ENCODE results near the gene DYDC1.
"Not testable (repeated sequence)": the region's sequence is repeated elsewhere in the genome, so short reads cannot be mapped to it uniquely, and the experiment has no call there.

DYDC1 gene

GRCh38 chr10:80333983-80334382 is 22.6 kb downstream of the DYDC1 start:
- no peak for DNase-seq

DNA sequence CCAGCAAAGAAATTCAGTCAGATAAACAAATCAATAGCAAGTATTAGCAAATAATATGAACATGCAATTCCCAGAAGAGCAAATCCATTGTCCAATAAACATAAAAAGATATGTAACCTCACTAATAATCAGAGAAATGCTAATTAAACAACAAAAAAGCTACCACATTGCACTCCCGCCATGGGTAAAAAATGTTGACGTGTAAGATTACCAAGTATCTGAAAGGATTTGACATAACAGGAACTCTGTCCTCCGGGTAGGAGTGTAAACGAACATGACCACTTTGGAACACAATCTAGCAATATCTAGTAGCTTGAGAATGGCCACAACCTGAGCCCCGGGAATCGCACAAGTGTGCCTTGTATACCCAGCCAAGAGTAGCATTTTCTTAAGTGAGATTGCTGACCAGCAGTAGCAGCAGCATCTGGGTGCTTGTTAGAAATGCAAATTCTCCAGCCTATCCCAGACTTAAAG is 31.6 kb downstream of the DYDC1 start:
- DNase-seq: no peak

DNA sequence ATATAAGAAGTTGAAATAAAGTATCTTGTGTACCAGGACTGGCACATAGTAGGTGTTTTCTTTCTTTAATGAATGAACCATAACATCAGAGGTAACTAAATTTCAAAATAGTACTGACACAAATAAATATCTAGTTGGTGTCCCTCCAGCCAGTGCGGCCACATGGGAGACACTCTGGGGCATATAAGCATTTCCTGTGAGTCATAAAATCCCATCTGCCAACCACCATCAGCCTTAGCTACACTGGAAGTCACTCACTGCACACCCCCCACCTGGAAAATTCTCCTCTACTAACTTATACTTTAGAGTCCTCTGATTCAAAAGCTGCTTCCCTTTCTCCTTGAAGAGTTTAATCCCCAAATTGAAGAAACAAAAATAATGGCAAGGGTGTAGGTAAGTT is 32.5 kb downstream of the DYDC1 start:
- DNase-seq: peak; percentile 30 to 50

- no peak for DNase-seq
Observed at GRCh38 chr10:80323311-80323710, 33.2 kb downstream of the DYDC1 start.

GRCh38 chr10:80322711-80323110 is 33.8 kb downstream of the DYDC1 start:
- DNase-seq: no peak

GRCh38 chr10:80322158-80322557 is 34.4 kb downstream of the DYDC1 start:
- no peak for DNase-seq

- DNase-seq: no peak
Observed at GRCh38 chr10:80321183-80321582, 35.4 kb downstream of the DYDC1 start.

DNA sequence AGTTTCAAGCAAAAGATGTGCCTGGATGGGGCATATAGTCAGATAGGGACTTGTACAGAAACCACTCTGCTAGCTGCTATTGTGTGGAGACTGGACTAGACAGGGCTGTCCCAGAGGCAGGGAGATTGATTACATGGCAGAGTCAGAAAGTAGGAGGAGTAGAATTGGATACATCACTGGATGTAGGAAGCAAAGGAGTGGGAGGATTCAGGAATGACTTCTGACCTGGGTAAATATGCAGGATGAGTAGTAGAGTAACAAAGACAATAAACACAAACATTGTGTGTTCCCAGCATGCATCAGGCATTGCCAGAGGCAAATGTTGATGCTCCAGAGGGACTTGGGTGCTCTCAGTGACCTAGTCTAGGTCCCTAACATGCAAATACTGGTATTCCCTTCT is 36.2 kb downstream of the DYDC1 start:
- no peak for DNase-seq

DNA sequence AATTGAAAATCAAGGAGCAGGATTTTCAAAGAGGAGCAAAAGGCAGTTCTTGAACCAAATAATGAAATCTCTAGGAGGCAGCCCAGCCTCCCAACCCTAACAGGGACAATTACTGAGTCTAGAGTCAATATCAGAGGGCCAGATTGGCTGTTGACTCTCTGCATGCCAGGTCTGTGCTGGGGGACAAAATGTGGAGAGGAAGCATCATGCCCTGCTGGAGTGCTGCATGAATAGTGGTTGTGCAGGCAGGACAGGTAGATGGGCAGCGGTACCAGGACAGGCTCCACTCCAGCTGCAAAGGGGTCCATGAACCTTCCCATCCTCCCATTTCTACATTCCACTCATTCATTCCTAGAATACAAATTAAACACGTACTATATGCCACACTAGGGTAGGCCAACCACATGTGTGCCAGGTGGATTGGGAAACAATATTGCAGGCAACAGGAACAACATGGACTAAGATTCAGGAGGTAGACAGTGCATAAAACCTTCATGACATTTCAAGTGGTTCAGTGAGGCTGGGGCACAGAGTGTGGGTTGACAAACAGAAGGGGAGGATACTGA is 36.7 kb downstream of the DYDC1 start:
- no peak for DNase-seq

DNA sequence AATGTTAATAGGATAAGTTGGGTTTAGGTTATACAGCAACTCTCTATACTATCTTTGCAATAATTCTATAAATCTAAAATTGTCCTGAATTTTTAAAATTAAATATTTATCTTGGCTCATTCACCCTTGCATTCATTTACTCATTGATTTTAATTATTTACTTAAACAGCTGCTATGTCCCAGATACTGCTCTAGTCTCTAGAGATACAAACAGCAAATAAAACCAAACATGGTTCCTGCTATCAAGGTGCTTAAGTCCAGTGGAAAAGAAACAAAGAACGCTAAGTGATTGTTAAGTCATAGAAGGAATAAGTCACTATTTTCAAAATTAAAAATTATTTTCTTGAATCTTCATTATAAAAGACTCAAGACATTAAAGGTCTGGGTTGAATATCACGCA is 37.2 kb downstream of the DYDC1 start:
- DNase-seq: no peak

DNA sequence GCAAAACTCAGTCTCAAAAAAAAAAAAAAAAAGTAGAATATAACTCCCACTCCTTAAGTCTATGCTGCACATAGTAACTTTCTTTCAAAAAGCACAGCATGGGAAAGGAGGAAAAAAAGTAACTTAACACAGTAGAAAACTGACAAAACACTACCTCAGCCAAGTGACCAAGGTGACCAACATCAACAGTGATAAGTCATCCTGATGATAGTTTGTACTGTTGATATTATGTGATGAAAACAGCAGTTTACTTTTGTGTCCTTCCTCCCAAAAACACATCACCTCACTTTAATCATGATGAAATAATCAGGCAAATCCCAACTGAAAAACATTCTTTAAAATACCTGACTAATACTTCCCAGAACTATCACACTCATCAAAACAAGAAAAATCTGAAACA is 37.8 kb downstream of the DYDC1 start:
- DNase-seq: no peak

DNA sequence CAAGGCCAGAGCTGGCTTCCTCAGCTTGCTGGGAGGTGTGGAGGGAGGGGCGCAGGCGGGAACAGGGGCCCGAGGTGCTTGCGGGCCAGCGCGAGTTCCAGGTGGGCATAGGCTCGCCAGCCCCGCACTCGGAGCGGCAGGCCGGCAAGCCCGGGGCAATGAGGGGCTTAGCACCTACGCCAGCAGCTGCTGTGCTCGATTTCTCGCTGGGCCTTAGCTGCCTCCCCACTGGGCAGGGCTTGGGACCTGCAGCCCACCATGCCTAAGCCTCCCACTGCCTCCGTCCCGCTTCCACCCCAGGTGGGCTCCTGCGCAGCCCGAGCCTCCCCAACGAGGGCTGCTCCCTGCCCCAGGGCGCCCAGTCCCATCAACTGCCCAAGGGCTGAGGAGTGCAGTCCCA is 41.2 kb downstream of the DYDC1 start:
- DNase-seq: no peak

GRCh38 chr10:80313523-80313922 is 43.0 kb downstream of the DYDC1 start:
- no peak for DNase-seq

DNA sequence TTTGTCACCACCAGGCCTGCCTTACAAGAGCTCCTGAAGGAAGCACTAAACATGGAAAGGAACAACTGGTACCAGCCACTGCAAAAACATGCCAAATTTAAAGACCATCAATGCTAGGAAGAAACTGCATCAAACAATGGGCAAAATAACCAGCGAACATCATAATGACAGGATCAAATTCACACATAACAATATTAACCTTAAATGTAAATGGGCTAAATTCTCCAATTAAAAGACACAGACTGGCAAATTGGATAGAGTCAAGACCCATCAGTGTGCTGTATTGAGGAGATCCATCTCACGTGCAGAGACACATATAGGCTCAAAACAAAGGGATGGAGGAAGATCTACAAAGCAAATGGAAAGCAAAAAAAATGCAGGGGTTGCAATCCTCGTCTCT is 50.6 kb downstream of the DYDC1 start:
- not testable (repeated sequence) for DNase-seq

GRCh38 chr10:80296942-80297341 is 59.6 kb downstream of the DYDC1 start:
- DNase-seq: no peak

DNA sequence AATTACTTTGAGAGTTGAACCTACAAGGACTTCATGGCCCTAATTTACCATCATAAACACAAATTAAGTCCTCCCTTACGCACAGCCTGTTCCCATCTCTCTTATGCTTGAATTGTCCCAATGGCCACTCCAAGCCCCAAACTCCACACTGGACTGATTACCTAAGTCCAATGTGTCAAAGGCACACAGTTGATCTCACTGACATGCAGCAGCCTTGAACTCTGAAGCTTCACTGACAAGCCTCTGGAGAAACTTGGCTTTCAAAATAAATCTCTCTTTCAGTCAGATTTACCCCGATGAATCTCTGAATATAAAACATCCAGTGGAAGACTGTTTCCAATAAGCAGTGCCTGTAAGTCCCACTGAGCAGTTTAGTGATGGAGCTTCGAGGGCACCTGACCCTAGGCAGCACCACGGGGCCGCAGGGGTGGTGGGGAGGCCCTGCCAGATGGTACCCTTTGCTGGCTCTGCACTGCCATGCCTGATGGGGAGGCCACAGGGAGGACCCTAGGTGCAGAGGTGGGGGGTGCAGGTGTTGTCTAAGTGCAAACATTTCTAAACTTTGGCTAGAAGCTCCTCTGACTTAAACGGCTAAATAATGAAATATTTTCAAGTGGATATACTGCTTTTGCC is 63.8 kb downstream of the DYDC1 start:
- DNase-seq: no peak

DNA sequence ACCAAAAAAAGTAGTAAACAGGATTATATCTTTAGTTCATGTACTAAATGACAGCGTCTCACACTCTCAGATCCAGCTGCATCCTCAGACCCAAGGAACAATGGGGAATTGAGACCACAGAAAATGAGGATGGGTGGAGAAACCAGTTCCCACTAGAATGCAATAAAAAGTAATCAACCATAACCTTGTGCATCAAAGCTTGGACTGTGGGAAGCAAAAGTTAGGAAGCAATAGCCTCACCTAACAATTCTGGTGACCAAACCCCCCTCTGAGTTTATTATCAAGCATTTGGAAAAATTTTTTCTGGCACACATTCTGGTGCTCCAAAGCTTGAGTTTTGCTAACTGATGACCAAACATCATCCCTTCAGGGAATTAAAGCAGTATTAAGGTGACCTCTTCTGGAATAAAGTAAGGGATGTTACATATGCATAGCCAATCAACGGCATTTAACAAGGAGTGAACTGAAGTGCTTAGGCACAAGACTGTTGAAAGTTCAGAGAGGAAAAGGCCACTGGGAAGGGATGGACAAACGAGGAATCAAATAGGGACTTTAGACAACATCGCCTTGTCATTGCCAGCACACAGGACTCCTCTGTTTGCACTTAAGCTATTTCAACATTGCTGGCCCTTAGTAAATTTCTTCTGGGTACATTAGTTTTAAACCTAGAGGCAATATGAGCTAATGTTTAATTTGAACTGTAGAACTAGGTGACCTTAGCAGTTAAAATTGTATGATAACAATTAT is 65.9 kb downstream of the DYDC1 start:
- DNase-seq: no peak

- DNase-seq: no peak
Observed at GRCh38 chr10:80289451-80290287, 66.9 kb downstream of the DYDC1 start, which contains the start of gene MAT1A. TSS of gene MAT1A (minus strand) at chr10:80289658. CDS start at chr10:80289423, 235 bp downstream.

DNA sequence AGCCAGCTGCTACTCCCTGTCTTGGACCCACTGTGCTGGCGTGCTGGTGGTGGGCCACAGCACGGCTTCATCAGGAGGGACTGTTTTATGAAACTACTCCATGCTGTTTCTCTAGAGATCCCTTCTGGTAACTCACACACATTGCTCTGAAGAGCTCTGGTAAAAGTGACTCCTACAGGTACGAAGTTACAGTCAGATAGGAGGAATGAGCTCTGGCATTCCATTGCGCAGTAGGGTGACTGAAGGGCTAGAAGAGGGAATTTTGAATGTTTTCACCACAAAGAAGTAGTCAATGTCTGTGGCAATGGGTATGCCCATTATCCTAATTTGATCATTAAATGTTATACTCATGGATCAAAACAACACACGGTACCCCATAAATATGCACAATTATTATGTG is 67.7 kb downstream of the DYDC1 start:
- DNase-seq: no peak
